KMS-11 (cell line): Measurements from ENCODE around the gene EHBP1L1.

Experiments
- H2AFZ ChIP-seq: fragments of 200-600 bp; sonication (generic); 2 replicates; pipeline ENCODE4 v1.6.1; 2016; ENCODE audit warnings: antibody characterized with exemption, mixed run types, low read depth
- H3K27ac ChIP-seq: fragments of 200-600 bp; sonication (generic); 2 replicates; pipeline ENCODE4 v1.6.1; 2016; ENCODE audit warnings: mild to moderate bottlenecking, mixed run types
- H3K27me3 ChIP-seq: fragments of 200-600 bp; sonication (generic); 2 replicates; pipeline ENCODE4 v1.6.1; 2017; ENCODE audit warnings: mild to moderate bottlenecking, low read depth, mixed run types, moderate library complexity; ENCODE audit not compliant: insufficient read depth
- H3K36me3 ChIP-seq: fragments of 200-600 bp; sonication (generic); 2 replicates; pipeline ENCODE4 v1.6.1; 2017; ENCODE audit warnings: mild to moderate bottlenecking, mixed run types; ENCODE audit not compliant: insufficient read depth
- H3K4me1 ChIP-seq: fragments of 200-600 bp; sonication (generic); 2 replicates; pipeline ENCODE4 v1.6.1; 2016; ENCODE audit warnings: mild to moderate bottlenecking, low read depth, mixed run types; ENCODE audit not compliant: poor library complexity, severe bottlenecking
- H3K4me2 ChIP-seq: fragments of 200-600 bp; sonication (generic); 2 replicates; pipeline ENCODE4 v1.7.0; 2016; ENCODE audit warnings: mild to moderate bottlenecking, mixed run types
- H3K4me3 ChIP-seq: fragments of 200-600 bp; sonication (generic); IDR thresholded peaks from 2 replicates; pipeline ENCODE4 v1.6.1; 2017; ENCODE audit warnings: low read depth, low read length, mixed read lengths; ENCODE audit not compliant: insufficient read depth
- H3K79me2 ChIP-seq: fragments of 200-600 bp; sonication (generic); 2 replicates; pipeline ENCODE4 v1.6.1; 2016; ENCODE audit warnings: low read depth, mixed run types; ENCODE audit not compliant: insufficient read depth
- H3K9ac ChIP-seq: fragments of 200-600 bp; sonication (generic); 2 replicates; pipeline ENCODE4 v1.6.1; 2016; ENCODE audit warnings: mild to moderate bottlenecking, mixed run types
- H4K20me1 ChIP-seq: fragments of 200-600 bp; sonication (generic); 2 replicates; pipeline ENCODE4 v1.6.1; 2016; ENCODE audit warnings: mild to moderate bottlenecking, mixed run types; ENCODE audit not compliant: insufficient read depth
- CTCF ChIP-seq: fragments of 200-600 bp; sonication (generic); conservative IDR thresholded peaks from 2 replicates; pipeline ENCODE4 v1.6.1; 2017; ENCODE audit warnings: low read depth, mild to moderate bottlenecking, antibody characterized with exemption, low read length, moderate library complexity, mixed read lengths

Gene EHBP1L1

GRCh38 chr11:65586247-65586630 lies 10.4 kb downstream of the EHBP1L1 start:
- no peak for TF ChIP-seq CTCF
- H4K20me1 ChIP-seq, result no peaks in the 10 kb centered on the region
- peaks cover 70% of the 10 kb centered on the region for H3K4me1 ChIP-seq
- no peaks in the 10 kb centered on the region; the same call in 1 of the 2 replicates for H3K36me3 ChIP-seq
- H3K27ac ChIP-seq, result peak overlapping the region; percentile 93
- peak overlapping the region; percentile 95 for H3K4me2 ChIP-seq
- no peak overlapping the region for H2AFZ ChIP-seq
- H3K4me3 ChIP-seq, result no peak overlapping the region
- H3K27me3 ChIP-seq, result no peaks in the 10 kb centered on the region
- H3K9ac ChIP-seq, result no peak overlapping the region
- H3K79me2 ChIP-seq, result no peaks in the 10 kb centered on the region; the same call in 1 of the 2 replicates

- Histone ChIP-seq H3K4me1 (peaks cover 72% of the 10 kb centered on the region), H3K27ac (peak overlapping the region; percentile 93), H3K36me3 (no peaks in the 10 kb centered on the region; the same call in 1 of the 2 replicates), H2AFZ (no peak overlapping the region), H3K27me3 (no peaks in the 10 kb centered on the region), H3K4me3 (no peak overlapping the region), H4K20me1 (no peaks in the 10 kb centered on the region), H3K4me2 (peak overlapping the region; percentile 95), H3K9ac (peak overlapping the region; percentile 15; the same call in 1 of the 2 replicates), H3K79me2 (no peaks in the 10 kb centered on the region; the same call in 1 of the 2 replicates)
- TF ChIP-seq CTCF, result no peak
Observed at GRCh38 chr11:65586676-65587075, 10.8 kb downstream of the EHBP1L1 start.

GRCh38 chr11:65588199-65589054 lies 12.6 kb downstream of the EHBP1L1 start:
- Histone ChIP-seq H3K27ac (peak overlapping the region; percentile 93), H3K27me3 (no peaks in the 10 kb centered on the region), H3K9ac (peak overlapping the region; percentile 71), H3K4me3 (no peak overlapping the region), H3K79me2 (no peaks in the 10 kb centered on the region; the same call in 1 of the 2 replicates), H3K36me3 (no peaks in the 10 kb centered on the region), H2AFZ (no peak overlapping the region), H4K20me1 (no peaks in the 10 kb centered on the region), H3K4me2 (peak overlapping the region; percentile 95), H3K4me1 (peaks cover 69% of the 10 kb centered on the region)
- TF ChIP-seq CTCF, result peak; percentile 76

GRCh38 chr11:65589444-65590239 lies 13.8 kb downstream of the EHBP1L1 start:
- no peak for TF ChIP-seq CTCF
- no peak overlapping the region for H3K4me3 ChIP-seq
- H3K79me2 ChIP-seq, result no peaks in the 10 kb centered on the region; the same call in 1 of the 2 replicates
- peak overlapping the region; percentile 93 for H3K27ac ChIP-seq
- H3K4me2 ChIP-seq, result peak overlapping the region; percentile 95
- no peaks in the 10 kb centered on the region for H3K27me3 ChIP-seq
- no peak overlapping the region for H2AFZ ChIP-seq
- H3K4me1 ChIP-seq, result peaks cover 60% of the 10 kb centered on the region
- H3K36me3 ChIP-seq, result no peaks in the 10 kb centered on the region
- peak overlapping the region; percentile 71; the same call in 1 of the 2 replicates for H3K9ac ChIP-seq
- no peaks in the 10 kb centered on the region for H4K20me1 ChIP-seq
